ENCODE results near the gene RAB42.
"Not testable (repeated sequence)": the region's sequence is repeated elsewhere in the genome, so short reads cannot be mapped to it uniquely, and the experiment has no call there.

RAB42 gene

DNA sequence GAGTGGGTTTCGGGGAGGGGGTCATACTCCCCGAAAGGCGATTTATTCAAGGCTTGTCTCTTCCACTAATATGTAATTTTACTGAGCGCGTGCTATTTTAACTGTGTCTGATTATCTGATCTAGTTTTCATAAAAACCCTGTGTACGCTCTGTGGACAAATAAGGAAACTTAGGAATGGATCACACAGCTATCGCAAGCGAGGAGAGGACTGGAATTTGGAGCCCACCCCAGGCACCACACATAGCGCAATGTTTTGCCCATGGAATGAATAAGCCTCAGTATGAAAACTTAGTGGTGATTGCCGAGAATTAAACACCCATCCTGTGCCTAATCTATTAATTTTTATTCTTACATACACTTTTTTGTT is 9.8 kb upstream of the RAB42 start:
- Histone ChIP-seq H4K20me1 (ENCODE audit: insufficient read depth, low read length, poor library complexity, severe bottlenecking) (peaks cover 43% of the 10 kb centered on the region), H3K4me1 (ENCODE audit: insufficient read depth, low read length, poor library complexity, severe bottlenecking) (peaks cover 22% of the 10 kb centered on the region), H2AFZ (ENCODE audit: low read length) (peak overlapping the region; percentile 100), H3K4me3 (ENCODE audit: low read length, poor library complexity, severe bottlenecking) (peak overlapping the region; percentile 91), H3K9me2 (replicated peaks; ENCODE audit: low read depth, low read length) (no peaks in the 10 kb centered on the region), H3K79me2 (ENCODE audit: insufficient read depth, low read length) (peaks cover 50% of the 10 kb centered on the region), H3F3A (ENCODE audit: low read depth) (peaks cover 4% of the 10 kb centered on the region; the same call in 1 of the 2 replicates), H3K9me3 (ENCODE audit: insufficient read depth, low read depth, low read length) (no peaks in the 10 kb centered on the region), H3K4me2 (ENCODE audit: low read depth, low read length, poor library complexity, severe bottlenecking) (peak overlapping the region; percentile 93), H3K9ac (ENCODE audit: low read depth, low read length, poor library complexity, severe bottlenecking) (peak overlapping the region; percentile 95), H3K36me3 (ENCODE audit: insufficient read depth, low read length) (peaks cover 28% of the 10 kb centered on the region), H3K27me3 (ENCODE audit: insufficient read depth, low read length, poor library complexity, severe bottlenecking) (peaks cover 4% of the 10 kb centered on the region)
- TF ChIP-seq, protein P1, sequence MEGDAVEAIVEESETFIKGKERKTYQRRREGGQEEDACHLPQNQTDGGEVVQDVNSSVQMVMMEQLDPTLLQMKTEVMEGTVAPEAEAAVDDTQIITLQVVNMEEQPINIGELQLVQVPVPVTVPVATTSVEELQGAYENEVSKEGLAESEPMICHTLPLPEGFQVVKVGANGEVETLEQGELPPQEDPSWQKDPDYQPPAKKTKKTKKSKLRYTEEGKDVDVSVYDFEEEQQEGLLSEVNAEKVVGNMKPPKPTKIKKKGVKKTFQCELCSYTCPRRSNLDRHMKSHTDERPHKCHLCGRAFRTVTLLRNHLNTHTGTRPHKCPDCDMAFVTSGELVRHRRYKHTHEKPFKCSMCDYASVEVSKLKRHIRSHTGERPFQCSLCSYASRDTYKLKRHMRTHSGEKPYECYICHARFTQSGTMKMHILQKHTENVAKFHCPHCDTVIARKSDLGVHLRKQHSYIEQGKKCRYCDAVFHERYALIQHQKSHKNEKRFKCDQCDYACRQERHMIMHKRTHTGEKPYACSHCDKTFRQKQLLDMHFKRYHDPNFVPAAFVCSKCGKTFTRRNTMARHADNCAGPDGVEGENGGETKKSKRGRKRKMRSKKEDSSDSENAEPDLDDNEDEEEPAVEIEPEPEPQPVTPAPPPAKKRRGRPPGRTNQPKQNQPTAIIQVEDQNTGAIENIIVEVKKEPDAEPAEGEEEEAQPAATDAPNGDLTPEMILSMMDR (conservative IDR thresholded peaks at IDR 0.05; ENCODE audit: low read length) = no peak
- no peak for TF ChIP-seq EZH2phosphoT487 (IDR thresholded peaks at IDR 0.05; ENCODE audit: borderline replicate concordance)

DNA sequence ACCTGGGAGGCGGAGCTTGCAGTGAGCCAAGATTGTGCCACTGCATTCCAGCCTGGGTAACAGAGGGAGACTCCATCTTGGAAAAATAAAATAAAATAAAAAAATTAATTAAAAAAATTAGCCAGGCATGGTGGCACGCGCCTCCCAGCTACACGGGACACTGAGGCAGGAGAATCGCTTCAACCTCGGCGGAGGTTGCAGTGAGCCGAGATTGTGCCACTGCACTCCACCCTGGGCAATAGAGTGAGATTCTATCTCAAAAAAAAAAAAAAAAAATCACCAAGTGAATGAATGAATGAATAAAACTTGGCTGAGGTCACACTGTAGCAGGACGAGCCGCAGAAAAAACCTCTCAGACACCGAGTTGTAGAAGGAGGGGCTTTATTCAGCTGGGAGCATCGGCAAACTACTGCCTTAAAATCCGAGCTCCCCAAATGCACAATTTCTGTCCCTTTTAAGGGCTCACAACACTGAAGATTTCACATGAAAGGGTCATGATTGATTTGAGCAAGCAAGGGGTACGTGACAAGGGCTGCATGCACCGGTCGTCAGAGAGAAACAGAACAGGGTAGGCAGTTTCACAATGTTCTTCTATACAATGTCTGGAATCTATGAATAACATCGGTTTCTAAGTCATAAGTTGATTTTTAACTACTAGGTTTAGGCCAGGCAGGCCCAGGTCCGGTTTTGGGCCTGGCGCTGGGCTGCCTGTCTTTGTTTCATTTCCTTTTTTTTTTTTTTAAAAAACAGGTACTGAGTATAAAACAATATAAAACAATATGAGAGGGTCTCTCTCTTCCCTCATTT is 5.3 kb upstream of the RAB42 start:
- H3K4me1 ChIP-seq (ENCODE audit: insufficient read depth, low read length, poor library complexity, severe bottlenecking); H3K9me3 ChIP-seq (ENCODE audit: insufficient read depth, low read depth, low read length); H3K27me3 ChIP-seq (ENCODE audit: insufficient read depth, low read length, poor library complexity, severe bottlenecking); H3K79me2 ChIP-seq (ENCODE audit: insufficient read depth, low read length); H4K20me1 ChIP-seq (ENCODE audit: insufficient read depth, low read length, poor library complexity, severe bottlenecking); H3K36me3 ChIP-seq (ENCODE audit: insufficient read depth, low read length); H3F3A ChIP-seq (ENCODE audit: low read depth); H3K4me2 ChIP-seq (ENCODE audit: low read depth, low read length, poor library complexity, severe bottlenecking); H3K9me2 ChIP-seq (replicated peaks; ENCODE audit: low read depth, low read length); H3K4me3 ChIP-seq (ENCODE audit: low read length, poor library complexity, severe bottlenecking); H2AFZ ChIP-seq (ENCODE audit: low read length); H3K9ac ChIP-seq (ENCODE audit: low read depth, low read length, poor library complexity, severe bottlenecking): not testable (repeated sequence)

DNA sequence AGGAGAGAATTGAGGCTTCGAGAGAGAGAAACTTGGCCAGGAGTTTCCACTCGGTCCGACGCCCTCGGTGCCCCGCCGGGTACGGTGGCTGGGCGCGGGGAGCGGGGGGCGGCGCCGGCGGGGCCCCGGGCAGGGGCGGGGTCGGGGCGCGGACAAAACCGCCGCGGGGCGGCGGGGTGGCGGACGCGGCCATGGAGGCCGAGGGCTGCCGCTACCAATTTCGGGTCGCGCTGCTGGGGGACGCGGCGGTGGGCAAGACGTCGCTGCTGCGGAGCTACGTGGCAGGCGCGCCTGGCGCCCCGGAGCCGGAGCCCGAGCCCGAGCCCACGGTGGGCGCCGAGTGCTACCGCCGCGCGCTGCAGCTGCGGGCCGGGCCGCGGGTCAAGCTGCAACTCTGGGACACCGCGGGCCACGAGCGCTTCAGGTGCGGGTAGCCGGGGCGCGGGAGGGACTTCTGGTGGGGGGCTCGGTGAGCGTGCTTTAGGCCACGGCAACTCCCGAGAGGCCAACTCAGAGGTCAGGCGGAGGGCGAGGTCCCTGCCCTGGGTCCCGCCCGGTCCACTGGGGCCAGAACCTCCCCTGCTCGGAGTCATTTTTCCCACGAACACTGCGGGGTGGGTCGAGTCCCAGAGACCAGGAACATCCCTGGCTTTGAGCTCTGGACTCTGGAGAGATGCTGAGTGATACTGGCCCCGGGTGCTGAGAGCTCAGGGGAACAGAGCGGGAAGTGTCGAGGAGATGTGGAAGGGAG is 431 bp downstream of the RAB42 start:
- H3K27me3 ChIP-seq (ENCODE audit: insufficient read depth, low read length, poor library complexity, severe bottlenecking) = no peaks in the 10 kb centered on the region
- peak overlapping the region; percentile 56 for H3K9ac ChIP-seq (ENCODE audit: low read depth, low read length, poor library complexity, severe bottlenecking)
- H3K4me3 ChIP-seq (ENCODE audit: low read length, poor library complexity, severe bottlenecking) = peak overlapping the region; percentile 74
- no peaks in the 10 kb centered on the region for H4K20me1 ChIP-seq (ENCODE audit: insufficient read depth, low read length, poor library complexity, severe bottlenecking)
- no peaks in the 10 kb centered on the region; the same call in 1 of the 2 replicates for H3F3A ChIP-seq (ENCODE audit: low read depth)
- H3K79me2 ChIP-seq (ENCODE audit: insufficient read depth, low read length) = no peaks in the 10 kb centered on the region
- no peaks in the 10 kb centered on the region for H3K36me3 ChIP-seq (ENCODE audit: insufficient read depth, low read length)
- peak overlapping the region; percentile 89 for H2AFZ ChIP-seq (ENCODE audit: low read length)
- H3K9me2 ChIP-seq (replicated peaks; ENCODE audit: low read depth, low read length) = no peaks in the 10 kb centered on the region
- peak overlapping the region; percentile 78 for H3K4me2 ChIP-seq (ENCODE audit: low read depth, low read length, poor library complexity, severe bottlenecking)
- TF ChIP-seq, protein P1 (conservative IDR thresholded peaks at IDR 0.05; ENCODE audit: low read length) = no peak
- TF ChIP-seq EZH2phosphoT487 (IDR thresholded peaks at IDR 0.05; ENCODE audit: borderline replicate concordance) = no peak
- no peaks in the 10 kb centered on the region for H3K9me3 ChIP-seq (ENCODE audit: insufficient read depth, low read depth, low read length)
- H3K4me1 ChIP-seq (ENCODE audit: insufficient read depth, low read length, poor library complexity, severe bottlenecking) = peaks cover 8% of the 10 kb centered on the region

DNA sequence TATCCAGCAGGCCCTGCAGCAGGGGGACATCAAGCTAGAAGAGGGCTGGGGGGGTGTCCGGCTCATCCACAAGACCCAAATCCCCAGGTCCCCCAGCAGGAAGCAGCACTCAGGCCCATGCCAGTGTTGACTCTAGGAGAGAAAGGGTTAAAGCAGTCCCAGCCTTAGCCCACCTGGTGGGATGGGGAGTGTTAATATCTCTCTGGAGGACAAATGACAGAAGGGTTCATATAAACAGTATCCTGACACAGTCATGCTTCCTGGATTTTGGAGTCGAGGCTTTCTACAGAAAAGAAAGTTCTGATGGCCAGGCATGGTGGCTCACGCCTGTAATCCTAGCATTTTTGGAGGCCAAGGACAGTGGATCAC is 1.9 kb downstream of the RAB42 start:
- not testable (repeated sequence) for H3F3A ChIP-seq (ENCODE audit: low read depth); H3K9me2 ChIP-seq (replicated peaks; ENCODE audit: low read depth, low read length); H3K4me3 ChIP-seq (ENCODE audit: low read length, poor library complexity, severe bottlenecking); H3K27me3 ChIP-seq (ENCODE audit: insufficient read depth, low read length, poor library complexity, severe bottlenecking); H3K79me2 ChIP-seq (ENCODE audit: insufficient read depth, low read length); H3K9me3 ChIP-seq (ENCODE audit: insufficient read depth, low read depth, low read length); H4K20me1 ChIP-seq (ENCODE audit: insufficient read depth, low read length, poor library complexity, severe bottlenecking); H2AFZ ChIP-seq (ENCODE audit: low read length); H3K9ac ChIP-seq (ENCODE audit: low read depth, low read length, poor library complexity, severe bottlenecking); H3K4me2 ChIP-seq (ENCODE audit: low read depth, low read length, poor library complexity, severe bottlenecking); H3K36me3 ChIP-seq (ENCODE audit: insufficient read depth, low read length); H3K4me1 ChIP-seq (ENCODE audit: insufficient read depth, low read length, poor library complexity, severe bottlenecking)

DNA sequence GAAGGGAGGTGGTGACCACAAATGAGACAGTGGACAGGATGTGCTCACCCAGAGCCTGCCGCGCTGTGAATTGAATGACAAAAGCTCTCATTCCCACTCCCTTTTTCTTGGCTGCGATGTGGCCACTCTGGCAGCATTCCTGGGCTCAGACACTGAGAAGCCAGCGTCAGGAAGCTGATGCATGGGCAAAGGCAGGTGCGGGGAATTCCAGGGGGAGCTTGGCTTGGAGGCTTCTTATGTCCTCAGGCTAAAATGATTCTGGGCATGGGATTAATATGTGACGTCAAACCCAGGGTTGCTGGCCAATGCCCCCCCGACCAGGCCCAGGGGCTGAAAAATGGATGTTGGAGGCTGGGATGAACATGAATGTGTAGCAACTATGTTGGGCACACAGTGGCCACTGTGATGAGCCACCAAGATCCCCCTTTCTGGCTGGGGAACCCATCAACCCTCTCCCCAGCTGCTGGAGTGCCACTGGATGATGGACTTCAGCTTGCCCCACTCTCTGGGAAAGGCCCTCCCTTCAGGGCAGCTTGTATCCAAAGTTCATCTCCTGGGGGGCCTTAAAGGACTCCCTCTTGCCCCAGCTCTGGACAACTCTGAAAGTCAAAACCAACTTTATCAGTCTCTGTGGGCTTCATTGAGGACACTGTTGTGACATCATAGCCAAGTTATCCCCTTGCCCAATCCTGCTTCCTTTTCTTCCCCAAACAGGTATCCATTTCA is 2.8 kb downstream of the RAB42 start:
- H3K9me3 ChIP-seq (ENCODE audit: insufficient read depth, low read depth, low read length); H3K4me1 ChIP-seq (ENCODE audit: insufficient read depth, low read length, poor library complexity, severe bottlenecking); H3K4me2 ChIP-seq (ENCODE audit: low read depth, low read length, poor library complexity, severe bottlenecking): not testable (repeated sequence)

More for the DNA sequence above, 2.8 kb downstream of the RAB42 start:
- not testable (repeated sequence) for H4K20me1 ChIP-seq (ENCODE audit: insufficient read depth, low read length, poor library complexity, severe bottlenecking); H3K9me2 ChIP-seq (replicated peaks; ENCODE audit: low read depth, low read length); H3F3A ChIP-seq (ENCODE audit: low read depth); H2AFZ ChIP-seq (ENCODE audit: low read length); H3K9ac ChIP-seq (ENCODE audit: low read depth, low read length, poor library complexity, severe bottlenecking); H3K27me3 ChIP-seq (ENCODE audit: insufficient read depth, low read length, poor library complexity, severe bottlenecking); H3K79me2 ChIP-seq (ENCODE audit: insufficient read depth, low read length); H3K36me3 ChIP-seq (ENCODE audit: insufficient read depth, low read length); H3K4me3 ChIP-seq (ENCODE audit: low read length, poor library complexity, severe bottlenecking)

Data from Loucy (cell line).